ENCODE measurements around the gene MAMDC2.

MAMDC2 gene

DNA sequence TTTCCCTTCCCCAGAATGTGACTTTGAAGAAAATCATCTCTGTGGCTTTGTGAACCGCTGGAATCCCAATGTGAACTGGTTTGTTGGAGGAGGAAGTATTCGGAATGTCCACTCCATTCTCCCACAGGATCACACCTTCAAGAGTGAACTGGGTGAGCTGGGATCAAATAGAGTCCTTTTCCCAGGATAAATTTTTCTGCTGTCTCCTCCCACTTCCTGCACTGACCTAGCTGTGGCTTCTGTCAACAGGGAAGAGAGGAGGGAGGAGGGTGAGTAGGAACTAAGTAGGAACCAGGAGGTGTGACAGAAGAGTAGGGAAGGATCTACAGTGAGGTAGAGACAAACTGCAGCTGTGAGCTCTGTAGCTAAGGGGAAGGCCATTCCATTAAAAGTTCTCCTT, 69.3 kb downstream of the MAMDC2 start:
- Mint-ChIP-seq H3K4me3 (no peak overlapping the region), H3K27me3 (peaks cover 12 to 15% of the 10 kb centered on the region in 2 donors), H3K27ac (no peak overlapping the region), H3K9me3 (peaks cover 0 to 2% of the 10 kb centered on the region in 2 donors), H3K4me1 (peaks cover 6 to 11% of the 10 kb centered on the region in 2 donors), H3K36me3 (no peaks in the 10 kb centered on the region)
- DNase-seq (no peak), ATAC-seq (replicated peaks) (no peak)

DNA sequence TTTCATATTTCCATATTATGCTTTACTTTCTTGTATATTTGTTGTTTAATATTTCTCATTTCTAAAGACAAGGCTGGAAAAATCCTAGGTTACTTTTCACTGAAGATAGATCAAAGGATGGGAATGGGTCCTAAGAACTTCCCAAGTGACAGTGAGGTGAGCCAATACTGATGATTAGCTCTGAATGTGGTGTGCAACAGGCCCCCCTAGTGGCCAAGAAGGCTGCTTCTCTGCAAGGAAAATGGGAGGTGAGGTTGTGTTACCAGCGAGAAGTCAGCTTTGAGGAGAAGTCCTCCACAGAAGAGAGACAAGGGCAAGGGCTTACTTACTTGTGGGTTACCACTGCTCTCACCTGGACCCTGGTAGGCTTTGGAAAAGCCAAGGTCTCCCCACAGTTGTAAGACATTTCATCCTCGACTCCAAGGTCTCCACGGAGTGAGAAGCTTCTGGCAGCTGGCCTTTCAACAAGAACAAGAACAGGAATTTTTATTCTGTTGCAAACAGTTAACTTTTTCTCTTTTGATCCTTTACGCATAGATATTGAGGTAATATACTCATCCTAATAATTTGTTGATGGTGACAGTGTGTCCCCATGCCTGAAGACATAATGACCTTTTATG, 69.9 kb downstream of the MAMDC2 start:
- H3K9me3 Mint-ChIP-seq, result peaks cover 0 to 2% of the 10 kb centered on the region in 2 donors

DNA sequence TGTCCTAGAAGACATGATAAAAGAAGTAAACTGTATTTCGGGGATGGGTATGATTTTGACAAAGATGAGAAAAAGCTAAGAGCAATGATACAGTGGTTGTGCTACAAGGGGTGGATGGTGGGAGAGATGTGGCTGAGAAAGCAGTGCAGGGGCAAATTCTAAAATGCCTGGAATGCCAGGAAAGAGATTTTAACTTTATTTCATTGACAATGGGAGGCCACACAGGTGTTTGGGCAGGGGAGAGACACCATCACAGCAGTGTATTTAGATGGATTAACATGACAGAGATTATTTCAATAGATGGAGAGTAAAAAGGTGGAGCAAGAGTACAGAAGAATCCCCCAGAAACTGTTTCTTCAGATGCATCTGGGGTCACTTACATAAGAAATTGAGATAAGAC, 71.2 kb downstream of the MAMDC2 start:
- no peak for ATAC-seq (replicated peaks)
- Mint-ChIP-seq H3K27ac (no peak overlapping the region), H3K27me3 (peaks cover 10 to 12% of the 10 kb centered on the region in 2 donors), H3K4me1 (peaks cover 6 to 11% of the 10 kb centered on the region in 2 donors), H3K9me3 (peaks cover 0 to 2% of the 10 kb centered on the region in 2 donors), H3K4me3 (no peak overlapping the region), H3K36me3 (no peaks in the 10 kb centered on the region)
- DNase-seq, result no peak

More for the DNA sequence above, 69.9 kb downstream of the MAMDC2 start:
- Mint-ChIP-seq H3K27me3 (peaks cover 9 to 12% of the 10 kb centered on the region in 2 donors), H3K4me3 (no peak overlapping the region), H3K27ac (no peak overlapping the region), H3K4me1 (peaks cover 6 to 11% of the 10 kb centered on the region in 2 donors), H3K36me3 (no peaks in the 10 kb centered on the region)
- peak; percentile 2 for DNase-seq
- peak; percentile 55 to 56 for ATAC-seq (replicated peaks)

DNA sequence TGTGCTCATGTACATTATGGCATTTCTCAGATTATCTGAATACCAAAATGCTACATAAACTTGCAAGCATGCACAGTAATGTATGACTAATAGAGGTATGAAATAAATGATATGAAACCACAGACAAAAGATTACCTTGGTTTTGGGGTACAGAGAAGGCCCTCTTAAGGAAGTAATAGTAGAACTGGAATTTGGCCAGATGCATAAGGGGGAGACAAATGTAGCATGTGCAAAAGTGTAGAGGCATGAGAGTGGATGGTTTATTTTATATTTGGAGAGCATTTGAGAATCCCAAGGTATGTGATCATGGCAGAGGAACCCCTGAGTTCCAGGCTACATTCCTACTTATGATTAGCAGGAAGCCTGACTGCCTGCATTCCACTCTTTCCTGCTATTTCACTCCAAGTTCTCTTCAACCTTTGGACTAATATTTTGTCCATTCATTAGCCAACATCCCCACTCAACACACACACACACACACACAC, 74.2 kb downstream of the MAMDC2 start:
- no peak for ATAC-seq (replicated peaks)
- Mint-ChIP-seq H3K4me3 (no peak overlapping the region), H3K27me3 (peaks cover 6 to 16% of the 10 kb centered on the region in 2 donors), H3K4me1 (no peaks in the 10 kb centered on the region), H3K36me3 (no peaks in the 10 kb centered on the region), H3K27ac (no peak overlapping the region), H3K9me3 (peaks cover 0 to 2% of the 10 kb centered on the region in 2 donors)
- DNase-seq, result no peak

DNA sequence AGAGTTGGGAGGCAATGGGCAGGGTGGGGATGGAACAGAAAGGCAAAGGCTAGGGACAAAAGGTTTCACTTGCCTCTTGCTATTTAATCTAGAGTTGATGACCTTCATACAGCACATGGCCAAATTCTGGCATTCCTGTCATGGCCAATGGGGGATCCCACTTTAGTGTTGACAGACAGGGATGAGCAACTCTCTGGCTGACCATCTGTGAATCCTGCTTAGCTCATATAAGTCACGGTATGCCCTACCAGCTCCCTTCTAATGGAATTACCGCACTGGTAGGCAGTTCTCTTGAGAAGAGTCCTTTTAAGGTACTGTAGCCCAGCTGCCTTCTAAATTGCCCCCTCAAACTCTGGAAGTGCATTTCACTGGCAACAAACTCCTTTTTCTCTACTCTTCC, 76.1 kb downstream of the MAMDC2 start:
- Mint-ChIP-seq H3K27me3 (peaks cover 6 to 14% of the 10 kb centered on the region in 2 donors), H3K27ac (no peak overlapping the region), H3K36me3 (no peaks in the 10 kb centered on the region), H3K4me3 (no peak overlapping the region), H3K9me3 (peaks cover 0 to 2% of the 10 kb centered on the region in 2 donors), H3K4me1 (no peaks in the 10 kb centered on the region)
- DNase-seq (no peak), ATAC-seq (replicated peaks) (no peak)

DNA sequence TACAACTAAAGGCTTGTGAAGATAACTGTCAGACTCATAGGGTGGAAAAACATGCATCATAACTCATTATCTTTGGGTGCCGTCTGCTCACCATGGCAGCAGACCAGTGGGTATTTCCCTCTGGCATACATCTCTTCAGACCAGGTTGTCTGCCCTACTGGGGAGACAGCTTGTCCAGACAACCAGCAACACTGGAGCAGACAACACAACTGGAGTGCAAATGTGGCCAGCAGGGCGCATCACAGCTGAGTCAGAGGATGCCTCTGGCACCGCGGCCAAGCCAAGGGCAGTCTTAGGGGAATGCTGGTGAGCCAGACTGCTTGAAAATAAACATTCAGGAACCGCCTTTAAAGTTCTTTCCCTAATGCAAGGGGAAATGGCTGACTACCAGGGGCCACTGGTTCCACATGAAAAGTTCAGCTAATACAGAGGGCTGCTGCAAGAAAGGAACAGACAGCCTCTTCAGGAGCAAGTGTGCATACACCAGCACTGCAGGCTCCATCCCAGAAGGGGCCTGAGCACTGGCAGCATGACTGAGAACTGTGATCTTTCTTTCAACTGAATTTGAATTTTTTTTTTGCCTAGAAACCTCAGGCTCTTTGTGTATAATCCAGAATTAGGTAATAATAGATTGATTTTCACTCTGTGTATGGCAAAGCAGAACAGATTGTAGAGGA, 77.3 kb downstream of the MAMDC2 start:
- H3K9me3 Mint-ChIP-seq, result peaks cover 0 to 2% of the 10 kb centered on the region in 2 donors
- no peaks in the 10 kb centered on the region for H3K36me3 Mint-ChIP-seq
- H3K27me3 Mint-ChIP-seq, result peaks cover 6 to 13% of the 10 kb centered on the region in 2 donors
- ATAC-seq (replicated peaks) (no peak), DNase-seq (no peak)
- no peak overlapping the region for H3K27ac Mint-ChIP-seq
- H3K4me1 Mint-ChIP-seq, result no peaks in the 10 kb centered on the region
- no peak overlapping the region for H3K4me3 Mint-ChIP-seq

DNA sequence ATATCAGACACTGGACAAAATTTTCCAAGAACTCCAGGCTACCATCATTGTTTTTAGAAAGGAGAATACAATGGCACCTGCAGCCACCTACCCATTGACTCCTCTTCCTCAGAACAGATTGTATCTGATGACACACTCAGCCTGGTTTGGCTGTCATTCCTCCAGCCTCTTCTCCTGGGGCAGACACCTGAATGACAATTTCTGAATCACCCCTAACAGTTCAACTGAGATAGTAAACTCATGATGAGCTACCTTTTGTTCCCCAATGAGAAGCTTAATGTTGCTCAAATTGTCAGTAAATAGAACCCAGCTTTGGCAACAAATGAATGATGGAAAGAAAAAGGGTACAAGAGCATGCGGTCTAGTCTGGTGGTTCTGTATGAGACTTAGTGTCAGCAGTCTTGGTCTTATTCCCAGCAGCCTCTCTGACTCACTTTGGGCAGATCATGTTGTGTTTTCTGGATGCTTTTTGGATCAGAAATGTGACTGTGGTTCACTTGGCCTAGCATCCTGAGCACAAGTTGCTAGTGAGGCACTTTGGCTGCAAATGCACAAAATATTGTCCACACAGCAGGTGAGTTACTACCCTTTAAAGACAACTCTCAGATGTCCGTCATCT, 78.3 kb downstream of the MAMDC2 start:
- ATAC-seq (replicated peaks), result no peak
- Mint-ChIP-seq H3K27ac (no peak overlapping the region), H3K27me3 (peaks cover 10 to 19% of the 10 kb centered on the region in 2 donors), H3K9me3 (peaks cover 0 to 2% of the 10 kb centered on the region in 2 donors), H3K36me3 (no peaks in the 10 kb centered on the region), H3K4me3 (no peak overlapping the region), H3K4me1 (no peaks in the 10 kb centered on the region)
- DNase-seq, result no peak

DNA sequence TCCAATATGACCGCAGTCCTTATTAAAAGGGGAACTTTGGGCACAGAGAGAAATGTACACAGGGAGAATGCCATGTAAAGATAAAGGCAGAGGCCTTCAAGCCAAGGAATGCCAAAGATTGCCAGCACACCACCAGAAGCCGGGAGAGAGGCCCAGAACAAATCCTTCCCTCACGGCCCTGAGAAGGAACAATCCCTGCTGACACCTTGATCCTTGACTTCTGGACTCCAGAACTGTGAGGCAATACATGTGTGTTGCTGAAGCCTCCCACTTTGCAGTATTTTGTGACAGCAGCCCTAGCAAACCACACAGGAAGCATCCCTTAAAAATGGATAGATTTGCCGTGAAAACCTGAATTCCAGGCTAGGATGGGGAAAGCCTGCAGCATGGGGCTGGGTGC, 80.0 kb downstream of the MAMDC2 start:
- no peaks in the 10 kb centered on the region for H3K36me3 Mint-ChIP-seq
- no peak for ATAC-seq (replicated peaks)
- peaks cover 6 to 19% of the 10 kb centered on the region in 2 donors for H3K27me3 Mint-ChIP-seq
- H3K9me3 Mint-ChIP-seq, result no peaks in the 10 kb centered on the region
- no peak overlapping the region for H3K27ac Mint-ChIP-seq
- no peak overlapping the region for H3K4me3 Mint-ChIP-seq
- DNase-seq, result no peak
- no peaks in the 10 kb centered on the region for H3K4me1 Mint-ChIP-seq

DNA sequence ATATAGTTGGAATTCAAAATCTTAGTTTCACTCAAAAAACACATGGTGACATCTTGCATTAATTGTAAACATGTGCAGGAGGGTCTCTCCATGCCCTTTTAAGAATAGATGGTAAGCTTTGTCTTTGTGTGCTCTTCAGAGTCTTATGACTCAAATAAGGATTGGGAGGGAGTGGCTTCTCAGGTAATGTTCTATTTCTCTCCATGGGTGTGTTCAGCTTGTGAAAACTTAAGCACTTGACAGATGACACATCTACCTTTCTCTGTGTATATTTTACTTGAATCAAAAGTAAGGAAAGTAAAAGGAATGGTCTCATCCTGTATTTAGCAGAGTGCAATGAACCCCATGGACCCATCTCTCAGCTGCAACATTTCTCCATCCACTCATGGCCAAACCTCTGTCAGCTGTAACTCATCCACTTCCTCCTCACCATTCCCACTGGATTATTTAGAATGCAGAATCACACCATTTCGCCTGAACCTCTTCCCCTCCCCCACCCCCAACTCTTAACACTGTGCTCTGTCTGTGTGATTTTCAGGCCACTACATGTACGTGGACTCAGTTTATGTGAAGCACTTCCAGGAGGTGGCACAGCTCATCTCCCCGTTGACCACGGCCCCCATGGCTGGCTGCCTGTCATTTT, 82.1 kb downstream of the MAMDC2 start:
- peaks cover 6 to 10% of the 10 kb centered on the region in 2 donors for H3K27me3 Mint-ChIP-seq
- ATAC-seq (replicated peaks), result no peak
- no peaks in the 10 kb centered on the region for H3K9me3 Mint-ChIP-seq

DNA sequence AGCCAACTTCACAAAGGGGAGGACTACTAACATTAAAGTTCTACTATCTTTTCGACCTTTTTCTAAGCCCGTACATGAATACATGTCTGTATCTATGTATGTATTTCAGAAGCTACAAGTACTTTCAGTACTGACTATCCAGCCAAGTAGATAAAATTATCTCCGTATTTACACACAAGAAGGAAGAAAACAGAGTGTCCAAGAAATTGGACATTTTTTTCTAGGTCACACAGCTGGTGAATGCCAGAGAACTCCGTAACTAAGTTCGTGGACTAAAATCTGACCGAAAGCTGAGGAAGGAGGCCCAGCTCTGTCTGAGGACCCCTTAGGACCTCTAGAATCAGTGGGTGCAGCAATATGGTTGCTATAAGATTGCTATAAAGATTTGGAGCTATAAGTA, 83.4 kb downstream of the MAMDC2 start:
- Mint-ChIP-seq H3K36me3 (no peaks in the 10 kb centered on the region), H3K27ac (no peak overlapping the region), H3K4me1 (no peaks in the 10 kb centered on the region), H3K9me3 (no peaks in the 10 kb centered on the region), H3K4me3 (no peak overlapping the region), H3K27me3 (peaks cover 6 to 8% of the 10 kb centered on the region in 2 donors)
- ATAC-seq (replicated peaks), result no peak
- DNase-seq, result no peak

More for the DNA sequence above, 82.1 kb downstream of the MAMDC2 start:
- H3K4me3 Mint-ChIP-seq, result no peak overlapping the region
- H3K36me3 Mint-ChIP-seq, result no peaks in the 10 kb centered on the region
- no peak overlapping the region for H3K27ac Mint-ChIP-seq
- H3K4me1 Mint-ChIP-seq, result no peaks in the 10 kb centered on the region
- no peak for DNase-seq

DNA sequence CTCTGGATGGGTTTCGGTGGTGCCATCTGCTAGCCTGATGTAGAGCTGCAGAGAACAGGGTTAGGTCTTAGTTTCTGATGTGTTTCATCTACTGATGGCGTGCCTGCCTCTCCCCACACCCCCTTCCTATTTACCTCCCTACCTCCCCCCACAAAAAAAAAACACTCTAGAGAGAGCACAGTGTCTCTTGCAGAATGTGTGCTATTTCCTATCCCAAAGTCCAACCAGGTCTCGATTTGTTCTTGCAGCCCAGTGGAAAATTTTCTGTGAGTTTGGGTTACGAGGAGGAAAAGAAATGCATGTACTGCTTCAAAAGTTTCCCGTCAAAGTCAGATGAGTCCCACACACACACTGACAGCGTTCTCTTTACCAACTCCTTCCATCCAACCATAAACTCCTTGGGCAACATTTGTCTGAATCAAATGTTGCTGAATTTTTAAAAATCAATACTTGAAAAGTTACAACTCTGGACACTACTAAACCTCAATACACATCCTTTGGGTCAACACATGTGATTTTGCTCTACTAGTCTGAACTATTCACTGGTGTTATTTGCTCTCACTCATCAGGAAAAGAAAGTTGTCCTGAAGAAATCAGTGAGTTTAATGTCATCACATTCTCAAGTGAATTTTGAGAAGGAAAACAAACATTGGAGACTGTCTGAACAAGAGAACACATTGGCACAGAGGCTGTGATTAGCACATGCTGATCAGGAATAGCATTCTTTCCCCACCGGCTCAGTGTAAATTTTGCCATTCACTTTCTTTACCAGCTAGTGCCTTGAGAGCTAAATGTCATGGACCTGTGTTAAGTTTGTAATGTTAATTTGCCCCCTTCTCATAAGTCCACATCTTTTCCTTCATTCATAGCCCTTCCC, 84.1 kb downstream of the MAMDC2 start:
- no peaks in the 10 kb centered on the region for H3K4me1 Mint-ChIP-seq
- H3K27me3 Mint-ChIP-seq, result peaks cover 6 to 8% of the 10 kb centered on the region in 2 donors
- ATAC-seq (replicated peaks), result no peak
- no peak for DNase-seq
- no peak overlapping the region for H3K27ac Mint-ChIP-seq
- no peak overlapping the region for H3K4me3 Mint-ChIP-seq
- H3K9me3 Mint-ChIP-seq, result no peaks in the 10 kb centered on the region
- H3K36me3 Mint-ChIP-seq, result no peaks in the 10 kb centered on the region

DNA sequence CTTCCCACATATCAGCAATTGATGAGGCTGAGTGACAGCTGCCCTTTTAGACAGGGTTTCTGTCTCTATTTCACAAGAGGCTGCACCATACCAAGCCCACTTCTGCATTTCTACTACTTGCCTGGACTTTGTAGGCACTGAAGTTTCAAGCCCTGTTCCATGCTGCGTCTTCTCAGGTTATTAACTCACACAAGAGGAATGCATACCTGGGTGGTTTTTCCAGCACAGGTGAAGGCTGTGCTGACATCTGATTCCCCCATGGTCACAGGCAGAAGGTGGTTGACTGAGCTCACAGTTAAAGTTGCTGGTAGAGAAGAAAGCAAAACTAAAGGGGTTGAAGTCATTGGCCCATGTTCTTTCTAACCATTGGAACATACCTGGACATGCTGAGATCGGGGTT, 86.6 kb downstream of the MAMDC2 start:
- no peaks in the 10 kb centered on the region for H3K36me3 Mint-ChIP-seq
- H3K4me1 Mint-ChIP-seq, result no peaks in the 10 kb centered on the region
- H3K27ac Mint-ChIP-seq, result no peak overlapping the region
- H3K9me3 Mint-ChIP-seq, result no peaks in the 10 kb centered on the region
- no peak overlapping the region for H3K4me3 Mint-ChIP-seq
- H3K27me3 Mint-ChIP-seq, result peaks cover 6 to 15% of the 10 kb centered on the region in 2 donors
- ATAC-seq (replicated peaks) (peak in 1 of 2 donors; percentile 29), DNase-seq (no peak)

DNA sequence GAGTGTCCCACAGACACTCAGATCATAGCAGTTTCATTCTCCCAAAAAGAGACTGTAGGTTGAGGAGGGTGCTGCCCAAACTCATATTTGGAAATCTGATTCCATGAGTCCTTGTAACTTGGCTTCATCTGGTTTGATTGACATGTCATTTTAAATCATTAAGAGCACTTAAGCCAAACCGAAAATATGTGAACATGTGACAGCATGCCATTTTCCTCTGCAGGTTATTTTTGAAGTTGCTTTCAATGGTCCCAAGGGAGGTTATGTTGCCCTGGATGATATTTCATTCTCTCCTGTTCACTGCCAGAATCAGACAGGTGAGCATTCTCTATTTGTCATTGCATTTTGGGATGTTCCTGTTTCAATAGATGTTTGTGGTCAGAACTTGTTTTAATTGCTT, 87.6 kb downstream of the MAMDC2 start:
- no peaks in the 10 kb centered on the region for H3K4me1 Mint-ChIP-seq
- DNase-seq (no peak), ATAC-seq (replicated peaks) (no peak)
- H3K27ac Mint-ChIP-seq, result no peak overlapping the region
- no peaks in the 10 kb centered on the region for H3K36me3 Mint-ChIP-seq
- no peak overlapping the region for H3K4me3 Mint-ChIP-seq
- H3K27me3 Mint-ChIP-seq, result peaks cover 4 to 10% of the 10 kb centered on the region in 2 donors
- H3K9me3 Mint-ChIP-seq, result no peaks in the 10 kb centered on the region

Measured in stimulated activated naive B cell treated with anti-CD40 and anti-IgM and Interleukin-4, amounts not matched to agents 10 μg/mL and 1 μg/mL and 100 μg/mL, for 72 hours (primary cell).